ENCODE data around the gene HTR3D. TPM values are rescaled to one million over a fixed set of nuclear protein-coding genes. Genes with fewer than 3 reads are reported as not detected.

HTR3D gene
- total RNA-seq, 1 experiment from 2014 or later = not detected

DNA sequence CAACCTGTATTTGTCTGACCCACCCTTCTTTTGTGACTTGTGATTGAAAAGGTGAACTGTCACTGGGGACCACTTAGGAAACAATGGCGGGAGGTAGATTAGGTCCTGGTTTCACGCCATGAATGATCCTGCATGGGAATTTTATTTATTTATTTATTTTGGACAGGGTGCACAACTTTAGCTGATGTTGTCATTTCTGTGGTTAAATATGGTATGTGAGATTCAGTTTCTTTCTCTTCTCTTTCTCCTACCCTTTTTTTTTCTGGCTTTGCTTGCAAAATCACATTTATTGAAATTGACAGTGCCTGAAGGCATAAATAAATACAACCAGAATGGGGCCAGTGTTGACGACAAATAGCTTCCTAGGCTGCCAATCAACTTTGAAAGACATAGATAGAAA lies 47.3 kb downstream of the HTR3D start:
- Histone ChIP-seq H3K4me3 (ENCODE audit: low read depth, low read length, poor library complexity, severe bottlenecking) (no peak overlapping the region), H3K36me3 (ENCODE audit: insufficient read depth, low read length, poor library complexity, severe bottlenecking) (no peaks in the 10 kb centered on the region), H3K4me1 (ENCODE audit: insufficient read depth, low read length, poor library complexity, severe bottlenecking) (no peaks in the 10 kb centered on the region), H3K9me3 (ENCODE audit: low read depth, low read length, poor library complexity, severe bottlenecking) (no peaks in the 10 kb centered on the region), H3K27ac (ENCODE audit: low read depth, low read length, poor library complexity, severe bottlenecking) (no peak overlapping the region), H3K27me3 (replicated peaks; ENCODE audit: insufficient read depth, low read depth, low read length, poor library complexity) (no peaks in the 10 kb centered on the region)
- CTCF ChIA-PET = no interaction called here
- no TSS peak for BruUV-seq (replicated peaks)
- POLR2A ChIA-PET (ENCODE audit: low non-redundant PET) = no interaction called here
- TF ChIP-seq EZH2 (IDR thresholded peaks at IDR 0.05; ENCODE audit: borderline replicate concordance, low read depth, low read length, poor library complexity, severe bottlenecking) (no peak), CTCF (conservative IDR thresholded peaks at IDR 0.05; ENCODE audit: low read depth, low read length) (no peak)
- no peak for DNase-seq (ENCODE audit: low spot score)
- intact Hi-C loops (cut with micrococcal nuclease; ENCODE audit: unreplicated experiment) = no loop called here

- Histone ChIP-seq H3K9me3 (ENCODE audit: low read depth, low read length, poor library complexity, severe bottlenecking) (peaks cover 9% of the 10 kb centered on the region), H3K4me1 (ENCODE audit: insufficient read depth, low read length, poor library complexity, severe bottlenecking) (no peaks in the 10 kb centered on the region), H3K27ac (ENCODE audit: low read depth, low read length, poor library complexity, severe bottlenecking) (no peak overlapping the region), H3K27me3 (replicated peaks; ENCODE audit: insufficient read depth, low read depth, low read length, poor library complexity) (no peaks in the 10 kb centered on the region), H3K36me3 (ENCODE audit: insufficient read depth, low read length, poor library complexity, severe bottlenecking) (no peaks in the 10 kb centered on the region), H3K4me3 (ENCODE audit: low read depth, low read length, poor library complexity, severe bottlenecking) (no peak overlapping the region)
- POLR2A ChIA-PET (ENCODE audit: low non-redundant PET) = no interaction called here
- CTCF ChIA-PET = no interaction called here
- DNase-seq (ENCODE audit: low spot score) = no peak
- no TSS peak for BruUV-seq (replicated peaks)
- intact Hi-C loops (cut with micrococcal nuclease; ENCODE audit: unreplicated experiment) = no loop called here
- TF ChIP-seq EZH2 (IDR thresholded peaks at IDR 0.05; ENCODE audit: borderline replicate concordance, low read depth, low read length, poor library complexity, severe bottlenecking) (no peak), CTCF (conservative IDR thresholded peaks at IDR 0.05; ENCODE audit: low read depth, low read length) (no peak)
Observed at GRCh38 chr3:184081116-184081830, 49.7 kb downstream of the HTR3D start.

DNA sequence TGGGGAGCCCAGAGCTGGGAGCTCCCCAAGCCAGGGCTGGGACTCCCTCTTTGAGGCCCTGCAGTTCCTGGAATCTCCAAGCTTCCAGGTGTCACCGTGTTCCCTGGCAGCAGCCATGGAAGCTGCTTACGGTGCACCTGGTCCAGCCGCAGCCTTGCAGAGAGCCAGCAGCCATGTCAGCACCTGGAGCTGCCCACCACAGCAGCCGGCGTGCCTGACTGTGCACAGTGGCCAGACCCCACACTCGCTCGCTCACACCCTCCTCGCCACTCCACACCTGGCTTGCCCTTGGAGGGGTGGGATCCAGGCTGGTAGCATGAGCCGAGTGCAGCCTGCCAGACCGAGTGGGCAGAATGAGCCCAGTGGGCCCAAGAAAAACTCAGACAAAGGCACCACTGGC lies 50.5 kb downstream of the HTR3D start:
- H3K4me3 ChIP-seq (ENCODE audit: low read depth, low read length, poor library complexity, severe bottlenecking) = no peak overlapping the region
- TF ChIP-seq CTCF (conservative IDR thresholded peaks at IDR 0.05; ENCODE audit: low read depth, low read length) = no peak
- no peak for TF ChIP-seq EZH2 (IDR thresholded peaks at IDR 0.05; ENCODE audit: borderline replicate concordance, low read depth, low read length, poor library complexity, severe bottlenecking)
- peaks cover 9% of the 10 kb centered on the region for H3K9me3 ChIP-seq (ENCODE audit: low read depth, low read length, poor library complexity, severe bottlenecking)
- H3K27ac ChIP-seq (ENCODE audit: low read depth, low read length, poor library complexity, severe bottlenecking) = no peak overlapping the region
- no peaks in the 10 kb centered on the region for H3K27me3 ChIP-seq (replicated peaks; ENCODE audit: insufficient read depth, low read depth, low read length, poor library complexity)
- ChIA-PET CTCF (no interaction called here), POLR2A (ENCODE audit: low non-redundant PET) (no interaction called here)
- no TSS peak for BruUV-seq (replicated peaks)
- H3K4me1 ChIP-seq (ENCODE audit: insufficient read depth, low read length, poor library complexity, severe bottlenecking) = no peaks in the 10 kb centered on the region
- DNase-seq (ENCODE audit: low spot score) = no peak
- H3K36me3 ChIP-seq (ENCODE audit: insufficient read depth, low read length, poor library complexity, severe bottlenecking) = no peaks in the 10 kb centered on the region
- intact Hi-C loops (cut with micrococcal nuclease; ENCODE audit: unreplicated experiment) = no loop called here

Data from A673 (cell line).